Skeletal muscle satellite cell (primary cell): Measurements from ENCODE around the gene TMEM59.

ENCODE experiments used
- H3K27me3 ChIP-seq: 2 replicates; pipeline ENCODE4 v1.7.0; 2013; ENCODE audit warnings: low read length; ENCODE audit not compliant: control insufficient read depth, insufficient read depth
- H3K36me3 ChIP-seq: 2 replicates; pipeline ENCODE4 v1.7.0; 2013; ENCODE audit warnings: mild to moderate bottlenecking, control low read depth, low read length; ENCODE audit not compliant: insufficient read depth
- H3K4me1 ChIP-seq: 2 replicates; pipeline ENCODE4 v1.7.0; 2013; ENCODE audit warnings: low read length; ENCODE audit not compliant: control insufficient read depth, insufficient read depth
- H3K4me2 ChIP-seq: 2 replicates; pipeline ENCODE4 v1.7.0; 2013; ENCODE audit warnings: mild to moderate bottlenecking, low read length
- H3K4me3 ChIP-seq: 2 replicates; pipeline ENCODE4 v1.7.0; 2013; ENCODE audit warnings: low read length
- H3K9ac ChIP-seq: 2 replicates; pipeline ENCODE4 v1.7.0; 2013; ENCODE audit warnings: mild to moderate bottlenecking, low read depth, low read length, moderate library complexity
- H3K9me3 ChIP-seq: replicated peaks from 2 replicates; pipeline ENCODE4 v1.7.0; 2013; ENCODE audit warnings: mild to moderate bottlenecking, control low read depth, low read length

The TMEM59 gene

GRCh38 chr1:54018635-54019034 is 34.4 kb downstream of the TMEM59 start:
- Histone ChIP-seq H3K4me3 (no peak overlapping the region), H3K9ac (no peak overlapping the region), H3K27me3 (peaks cover 31% of the 10 kb centered on the region), H3K9me3 (no peaks in the 10 kb centered on the region), H3K4me2 (no peak overlapping the region), H3K4me1 (peaks cover 4% of the 10 kb centered on the region), H3K36me3 (no peaks in the 10 kb centered on the region)

GRCh38 chr1:54017979-54018378 is 35.0 kb downstream of the TMEM59 start, which contains the start of gene LDLRAD1:
TSS of gene LDLRAD1 (minus strand) at chr1:54018186. CDS start at chr1:54018112, 74 bp downstream.
- Histone ChIP-seq H3K9ac (no peak within 1 kb of the TSS), H3K36me3 (no peaks in the 10 kb centered on the region), H3K4me2 (no peak within 1 kb of the TSS), H3K4me1 (peaks cover 4% of the 10 kb centered on the region), H3K27me3 (peaks cover 37% of the 10 kb centered on the region), H3K9me3 (no peaks in the 10 kb centered on the region), H3K4me3 (no peak within 1 kb of the TSS)

- Histone ChIP-seq H3K4me1 (peaks cover 4% of the 10 kb centered on the region), H3K36me3 (no peaks in the 10 kb centered on the region), H3K4me3 (no peak overlapping the region), H3K27me3 (peaks cover 51% of the 10 kb centered on the region), H3K9me3 (no peaks in the 10 kb centered on the region), H3K4me2 (no peak overlapping the region), H3K9ac (no peak overlapping the region)
Observed at GRCh38 chr1:54016343-54017282, 36.4 kb downstream of the TMEM59 start.

GRCh38 chr1:54014009-54014629 is 38.9 kb downstream of the TMEM59 start:
- H3K4me3 ChIP-seq = no peak overlapping the region
- H3K4me2 ChIP-seq = no peak overlapping the region
- H3K9me3 ChIP-seq = no peaks in the 10 kb centered on the region
- peaks cover 4% of the 10 kb centered on the region for H3K4me1 ChIP-seq
- no peaks in the 10 kb centered on the region for H3K36me3 ChIP-seq
- H3K9ac ChIP-seq = no peak overlapping the region
- peaks cover 70% of the 10 kb centered on the region for H3K27me3 ChIP-seq

GRCh38 chr1:54013393-54014008 is 39.5 kb downstream of the TMEM59 start:
- Histone ChIP-seq H3K4me1 (peaks cover 4% of the 10 kb centered on the region), H3K36me3 (no peaks in the 10 kb centered on the region), H3K27me3 (peaks cover 71% of the 10 kb centered on the region), H3K4me2 (no peak overlapping the region), H3K9ac (no peak overlapping the region), H3K9me3 (no peaks in the 10 kb centered on the region), H3K4me3 (no peak overlapping the region)

GRCh38 chr1:54012863-54013262 is 40.1 kb downstream of the TMEM59 start:
- H3K27me3 ChIP-seq = peaks cover 71% of the 10 kb centered on the region
- no peak overlapping the region for H3K4me3 ChIP-seq
- H3K4me2 ChIP-seq = no peak overlapping the region
- H3K4me1 ChIP-seq = peaks cover 4% of the 10 kb centered on the region
- no peaks in the 10 kb centered on the region for H3K9me3 ChIP-seq
- H3K9ac ChIP-seq = no peak overlapping the region
- H3K36me3 ChIP-seq = no peaks in the 10 kb centered on the region

- peaks cover 4% of the 10 kb centered on the region for H3K4me1 ChIP-seq
- H3K9me3 ChIP-seq = no peaks in the 10 kb centered on the region
- no peak overlapping the region for H3K4me2 ChIP-seq
- H3K4me3 ChIP-seq = no peak overlapping the region
- no peaks in the 10 kb centered on the region for H3K36me3 ChIP-seq
- H3K27me3 ChIP-seq = peaks cover 74% of the 10 kb centered on the region
- H3K9ac ChIP-seq = no peak overlapping the region
Observed at GRCh38 chr1:54012008-54012325, 41.0 kb downstream of the TMEM59 start.

- Histone ChIP-seq H3K27me3 (peaks cover 73% of the 10 kb centered on the region), H3K9ac (no peak overlapping the region), H3K36me3 (no peaks in the 10 kb centered on the region), H3K4me2 (no peak overlapping the region), H3K9me3 (no peaks in the 10 kb centered on the region), H3K4me3 (no peak overlapping the region), H3K4me1 (peaks cover 1% of the 10 kb centered on the region)
Observed at GRCh38 chr1:54011316-54012007, 41.5 kb downstream of the TMEM59 start.

- Histone ChIP-seq H3K9me3 (no peaks in the 10 kb centered on the region), H3K4me2 (no peak overlapping the region), H3K27me3 (peaks cover 77% of the 10 kb centered on the region), H3K4me1 (no peaks in the 10 kb centered on the region), H3K4me3 (no peak overlapping the region), H3K9ac (no peak overlapping the region), H3K36me3 (no peaks in the 10 kb centered on the region)
Observed at GRCh38 chr1:54010415-54011117, 42.4 kb downstream of the TMEM59 start.

GRCh38 chr1:54009406-54009805 is 43.6 kb downstream of the TMEM59 start:
- Histone ChIP-seq H3K4me1 (no peaks in the 10 kb centered on the region), H3K36me3 (no peaks in the 10 kb centered on the region), H3K27me3 (peaks cover 73% of the 10 kb centered on the region), H3K4me2 (no peak overlapping the region), H3K9ac (no peak overlapping the region), H3K4me3 (no peak overlapping the region), H3K9me3 (no peaks in the 10 kb centered on the region)

- no peaks in the 10 kb centered on the region for H3K9me3 ChIP-seq
- no peak overlapping the region for H3K9ac ChIP-seq
- H3K4me1 ChIP-seq = no peaks in the 10 kb centered on the region
- H3K4me3 ChIP-seq = no peak overlapping the region
- H3K4me2 ChIP-seq = no peak overlapping the region
- H3K36me3 ChIP-seq = no peaks in the 10 kb centered on the region
- peaks cover 71% of the 10 kb centered on the region for H3K27me3 ChIP-seq
Observed at GRCh38 chr1:54008876-54009275, 44.1 kb downstream of the TMEM59 start.
